Pancreas (tissue), 10 donors: ENCODE results near the gene ZBTB7A. TPM values are rescaled to one million over a fixed set of nuclear protein-coding genes. Genes with fewer than 3 reads are reported as not detected.

Experiments used
- ATAC-seq, 4 donors: fragments of 200-7000 bp; cut with Tn5 transposase; one replicate each; pipeline versions ENCODE4 v1.8.0 to v1.9.1; 2020; ENCODE audit warnings: mild to moderate bottlenecking in 4 of 4, moderate library complexity in 4 of 4
- DNase-seq, 6 donors: peaks; one replicate each; pipeline ENCODE4 v3.0.0-alpha.2; 2020
- FAIRE-seq: peaks from 2 replicates; lab custom pipeline; 2012; peaks lifted over from hg19 to GRCh38; lab: Jason Lieb, UNC
- H3K27ac ChIP-seq, 4 donors: fragments of 200-600 bp; sonication (generic); 1 replicate in 3 of 4; 2 replicates in 1 of 4; pipeline versions ENCODE4 v1.5.0 to v1.8.0; 2020
- H3K27me3 ChIP-seq, 4 donors: fragments of 200-600 bp; one replicate each; pipeline ENCODE4 v1.8.0; 2021
- H3K36me3 ChIP-seq, 3 donors: fragments of 200-600 bp; sonication (generic) in 1 of 3; one replicate each; pipeline versions ENCODE4 v1.5.0 to v1.8.0; 2020 to 2021
- H3K4me1 ChIP-seq, 3 donors: fragments of 200-600 bp; one replicate each; pipeline ENCODE4 v1.8.0; 2021
- H3K4me3 ChIP-seq, 4 donors: fragments of 200-600 bp; sonication (generic) in 2 of 4; one replicate each; pipeline versions ENCODE4 v1.5.0 to v1.8.0; 2020 to 2021
- H3K9me3 ChIP-seq, 4 donors: fragments of 200-600 bp; one replicate each; pipeline ENCODE4 v1.8.0; 2021
- CTCF ChIP-seq, 4 donors: fragments of 200-600 bp; sonication (generic) in 3 of 4; IDR thresholded peaks; one replicate each; pipeline versions ENCODE4 v1.5.0 to v1.8.0; 2021; ENCODE audit warnings: antibody characterized with exemption in 4 of 4
- WGBS, 2 donors: extraction: QIAGEN DNeasy Blood & Tissue Kit; methylation state at CpG; one replicate each; pipeline ENCODE4 v1.1.7; 2013; 5-methylcytosine and 5-hydroxymethylcytosine counted together
- intact Hi-C, 3 donors: fragments of 100-400 bp; cut with DNase I; formaldehyde crosslinking; loops; one replicate each; pipeline versions ENCODE4 v1.11.1 to v1.14.2; 2022
- polyA plus RNA-seq, 2 donors: library from polyadenylated mRNA; stranded (reverse); fragments of 200-250 nt; gene quantifications; one replicate each; pipeline ENCODE4 v1.2.3, GENCODE V29; 2013
- total RNA-seq, 6 donors: library from RNA; stranded (reverse); fragmentation: NEBNext Ultra II Directional in 4 of 6; extraction: Animal tissue kit (Norgen Biotek cat#: 25700) in 4 of 6; gene quantifications; one replicate each; pipeline versions ENCODE4 v1.2.1 to v1.2.4, GENCODE V29; 2021 to 2023
- donor health status: healthy with polysubstance abuse.
- donor health status: DM: no; HTN: no; CAD: no; lungs with moderate emphysema.
- donor health status: DM: no; HTN: no; CAD: no.
- donor health status: control.
- donor health status: control.
- donor health status: Bipolar disorder and iron deficiency.
- donor health status: DM: yes; HTN: yes; CAD: no.
- donor health status: DM: no; HTN: no; CAD: no.
- donor health status: DM: no; HTN: no; CAD: no.
- donor health status: DM: yes; HTN: yes; CAD: no.

Gene ZBTB7A
- total RNA-seq (10 to 100 TPM; 10.9 to 25.0 (median 15.6) TPM), polyA plus RNA-seq (1 to 10 TPM; 6.1 to 9.3 TPM)

GRCh38 chr19:4066682-4067395 is at the start of gene ZBTB7A:
ZBTB7A (minus strand) TSS chr19:4066899; CDS start chr19:4055232, 11,667 bp downstream.
- intact Hi-C loops = no loop called here

GRCh38 chr19:4115818-4116385 is 49.2 kb upstream of the ZBTB7A start:
- Histone ChIP-seq H3K9me3 (no peaks in the 10 kb centered on the region), H3K4me1 (no peaks in the 10 kb centered on the region), H3K27me3 (no peaks in the 10 kb centered on the region), H3K36me3 (peaks cover 0 to 6% (median 0%) of the 10 kb centered on the region in 3 donors), H3K4me3 (no peak overlapping the region), H3K27ac (no peak overlapping the region)
- 88 to 94% methylated on average over 13 of the region's 13 CpGs for WGBS, 2 donors
- no peak for TF ChIP-seq CTCF (IDR thresholded peaks at IDR 0.05)
- ATAC-seq (no peak), FAIRE-seq (no peak), DNase-seq (no peak)
- intact Hi-C loops = no loop called here

More at GRCh38 chr19:4066682-4067395, at the start of gene ZBTB7A:
- no peaks in the 10 kb centered on the region for H3K27me3 ChIP-seq
- WGBS, 2 donors = 0 to 1% methylated on average over 48 to 85 of the region's 85 CpGs
- ATAC-seq (peak; percentile 33 to 52 (median 40)), FAIRE-seq (no peak), DNase-seq (peak; percentile 79 to 91 (median 87))
- H3K36me3 ChIP-seq = no peaks in the 10 kb centered on the region
- peak within 1 kb of the TSS; percentile 76 to 95 (median 86) for H3K27ac ChIP-seq
- no peaks in the 10 kb centered on the region for H3K9me3 ChIP-seq
- peak within 1 kb of the TSS; percentile 67 to 95 (median 80) for H3K4me3 ChIP-seq
- H3K4me1 ChIP-seq = peaks cover 15 to 25% (median 18%) of the 10 kb centered on the region in 3 donors
- TF ChIP-seq CTCF (IDR thresholded peaks at IDR 0.05) = no peak

- no peaks in the 10 kb centered on the region for H3K27me3 ChIP-seq
- ATAC-seq (peak in 2 of 4 donors; percentile 20 to 21), FAIRE-seq (no peak), DNase-seq (no peak)
- intact Hi-C loops = no loop called here
- H3K9me3 ChIP-seq = no peaks in the 10 kb centered on the region
- H3K4me1 ChIP-seq = no peaks in the 10 kb centered on the region
- H3K36me3 ChIP-seq = peaks cover 0 to 6% (median 0%) of the 10 kb centered on the region in 3 donors
- H3K4me3 ChIP-seq = no peak overlapping the region
- 87 to 89% methylated on average over 27 of the region's 27 CpGs for WGBS, 2 donors
- TF ChIP-seq CTCF (IDR thresholded peaks at IDR 0.05) = no peak
- no peak overlapping the region for H3K27ac ChIP-seq
Measured at GRCh38 chr19:4115050-4115817, 48.5 kb upstream of the ZBTB7A start.

GRCh38 chr19:4114181-4114580 is 47.5 kb upstream of the ZBTB7A start:
- H3K4me1 ChIP-seq = no peaks in the 10 kb centered on the region
- FAIRE-seq (no peak), ATAC-seq (no peak), DNase-seq (no peak)
- WGBS, 2 donors = 83 to 89% methylated on average over 19 of the region's 19 CpGs
- H3K27ac ChIP-seq = no peak overlapping the region
- H3K9me3 ChIP-seq = no peaks in the 10 kb centered on the region
- H3K27me3 ChIP-seq = no peaks in the 10 kb centered on the region
- intact Hi-C loops = no loop called here
- H3K36me3 ChIP-seq = peaks cover 0 to 12% (median 0%) of the 10 kb centered on the region in 3 donors
- H3K4me3 ChIP-seq = no peak overlapping the region
- TF ChIP-seq CTCF (IDR thresholded peaks at IDR 0.05) = no peak
